GM19193 (cell line): ENCODE data around the gene PAFAH1B1.

Source experiments
- POLR2A ChIP-seq: IDR thresholded peaks from 4 replicates; pipeline ENCODE4 v1.6.1; 2011; ENCODE audit not compliant: insufficient read depth, insufficient read length; ENCODE audit errors: extremely low read depth

PAFAH1B1 gene

GRCh38 chr17:2621241-2621640 is 27.8 kb downstream of the PAFAH1B1 start:
- TF ChIP-seq POLR2A: no peak

- TF ChIP-seq POLR2A: no peak
Measured at GRCh38 chr17:2624292-2624731, 30.9 kb downstream of the PAFAH1B1 start.

- no peak for TF ChIP-seq POLR2A
Measured at GRCh38 chr17:2631211-2631610, 37.8 kb downstream of the PAFAH1B1 start.

GRCh38 chr17:2634361-2634960 is 41.0 kb downstream of the PAFAH1B1 start:
- TF ChIP-seq POLR2A: no peak

- TF ChIP-seq POLR2A: no peak
Measured at GRCh38 chr17:2635241-2635640, 41.8 kb downstream of the PAFAH1B1 start.

- no peak for TF ChIP-seq POLR2A
Measured at GRCh38 chr17:2635675-2636074, 42.2 kb downstream of the PAFAH1B1 start.

- TF ChIP-seq POLR2A: no peak
Measured at GRCh38 chr17:2636169-2636930, 42.9 kb downstream of the PAFAH1B1 start.

- TF ChIP-seq POLR2A: no peak
Measured at GRCh38 chr17:2637422-2637821, 44.0 kb downstream of the PAFAH1B1 start.

- TF ChIP-seq POLR2A: no peak
Measured at GRCh38 chr17:2644971-2645370, 51.5 kb downstream of the PAFAH1B1 start.

- TF ChIP-seq POLR2A: no peak
Measured at GRCh38 chr17:2647957-2648356, 54.5 kb downstream of the PAFAH1B1 start.

GRCh38 chr17:2649191-2649590 is 55.7 kb downstream of the PAFAH1B1 start:
- TF ChIP-seq POLR2A: no peak

GRCh38 chr17:2655546-2655945 is 62.1 kb downstream of the PAFAH1B1 start:
- TF ChIP-seq POLR2A: no peak

- no peak for TF ChIP-seq POLR2A
Measured at GRCh38 chr17:2656283-2656682, 62.8 kb downstream of the PAFAH1B1 start.

GRCh38 chr17:2672026-2672425 is 78.6 kb downstream of the PAFAH1B1 start:
- TF ChIP-seq POLR2A: no peak

GRCh38 chr17:2680961-2681360 is 87.5 kb downstream of the PAFAH1B1 start:
- TF ChIP-seq POLR2A: no peak

- no peak for TF ChIP-seq POLR2A
Measured at GRCh38 chr17:2681650-2682049, 88.2 kb downstream of the PAFAH1B1 start.
